HG02970 (cell line): ENCODE data around the gene LRRC74B.

Source experiments
- ATAC-seq: cut with Tn5 transposase; IDR thresholded peaks from one replicate; pipeline ENCODE4 v1.9.1; 2021; ENCODE audit warnings: mild to moderate bottlenecking, moderate library complexity, moderate number of reproducible peaks; ENCODE audit not compliant: unreplicated experiment, low FRiP score

LRRC74B gene

DNA sequence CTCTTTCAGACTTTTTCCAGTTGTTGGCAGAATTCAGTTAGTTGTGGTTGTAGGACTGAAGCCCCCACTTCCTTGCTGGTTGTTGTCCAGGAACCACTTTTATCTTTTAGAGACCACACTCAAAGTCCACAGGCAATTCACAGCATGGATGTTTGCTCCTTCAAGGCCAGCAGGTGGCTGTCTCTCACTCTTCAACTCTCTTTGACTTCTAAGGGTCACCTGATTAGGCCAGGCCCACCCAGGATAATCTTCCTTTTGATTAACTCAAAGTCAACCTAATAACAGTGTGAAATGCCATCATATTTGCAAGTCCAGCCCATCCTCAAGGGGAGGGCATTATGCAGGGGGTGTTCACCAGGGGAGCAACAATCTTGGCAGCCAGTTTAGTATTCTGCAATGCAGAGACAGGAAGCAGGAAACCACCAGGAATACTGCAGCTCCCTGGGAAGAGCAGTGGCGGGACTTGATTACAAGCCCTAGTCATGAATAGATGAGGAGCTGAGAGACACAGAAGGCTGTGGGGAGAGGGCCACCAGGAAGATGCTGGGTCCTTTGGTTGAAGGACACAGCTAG lies 52.4 kb downstream of the LRRC74B start:
- no peak for ATAC-seq

DNA sequence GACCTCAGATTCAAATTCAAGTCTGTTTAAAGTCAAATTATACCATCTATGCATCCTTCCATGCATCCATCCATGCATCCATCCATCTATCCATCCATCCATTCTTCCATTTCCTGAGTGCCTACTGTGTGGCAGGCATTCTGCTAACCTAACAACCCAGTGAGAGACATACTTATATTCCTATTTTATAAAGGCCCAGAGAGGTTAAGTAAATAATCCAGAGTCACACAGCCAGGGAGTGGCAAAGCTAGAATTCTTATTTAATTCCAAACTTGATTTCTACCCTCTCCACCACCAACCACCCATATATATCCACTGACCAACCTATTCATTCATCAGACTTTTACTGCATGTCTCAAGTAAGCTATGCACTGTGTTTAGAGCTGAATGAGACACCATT lies 53.8 kb downstream of the LRRC74B start:
- ATAC-seq, result no peak

- no peak for ATAC-seq
Measured at GRCh38 chr22:21100149-21101032, 54.6 kb downstream of the LRRC74B start.

DNA sequence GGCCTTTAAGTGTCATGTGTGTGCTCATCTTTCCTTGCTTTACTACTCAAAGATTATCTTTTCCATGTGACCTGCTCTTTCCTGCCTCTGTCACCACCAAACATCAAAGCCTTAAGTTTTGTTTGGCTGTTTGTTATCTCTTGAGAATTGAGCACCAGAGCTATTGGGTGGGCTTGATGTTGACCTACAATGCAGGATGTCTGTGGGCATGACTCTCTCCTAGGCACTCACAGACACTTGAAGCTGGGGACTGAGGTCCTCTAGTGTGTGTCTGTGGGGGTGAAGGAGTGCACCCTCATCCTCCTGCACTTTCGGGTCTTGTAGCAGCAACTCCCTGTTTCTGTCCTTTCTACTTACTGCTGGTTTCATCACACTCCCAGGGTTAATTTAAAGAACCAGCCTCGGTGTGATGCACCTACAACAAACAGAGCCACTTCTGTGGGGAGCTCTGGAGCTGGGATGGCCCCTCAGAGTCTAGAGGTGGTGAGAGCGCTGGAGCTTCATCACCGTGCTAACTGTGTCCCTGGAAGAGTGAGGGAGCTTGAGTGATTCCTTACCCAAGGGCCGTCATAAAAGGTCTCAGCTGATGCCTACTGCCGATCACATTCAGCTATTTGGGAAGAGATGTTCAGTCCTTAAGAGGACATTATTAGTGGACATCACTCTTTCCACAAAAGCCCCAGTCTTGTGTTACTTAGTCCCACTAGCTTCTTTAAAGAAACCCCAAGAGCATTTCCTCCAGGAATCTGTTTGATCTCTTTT lies 56.3 kb downstream of the LRRC74B start:
- no peak for ATAC-seq

- no peak for ATAC-seq
Measured at GRCh38 chr22:21102659-21103267, 57.0 kb downstream of the LRRC74B start.

- no peak for ATAC-seq
Measured at GRCh38 chr22:21103633-21104032, 57.9 kb downstream of the LRRC74B start.

DNA sequence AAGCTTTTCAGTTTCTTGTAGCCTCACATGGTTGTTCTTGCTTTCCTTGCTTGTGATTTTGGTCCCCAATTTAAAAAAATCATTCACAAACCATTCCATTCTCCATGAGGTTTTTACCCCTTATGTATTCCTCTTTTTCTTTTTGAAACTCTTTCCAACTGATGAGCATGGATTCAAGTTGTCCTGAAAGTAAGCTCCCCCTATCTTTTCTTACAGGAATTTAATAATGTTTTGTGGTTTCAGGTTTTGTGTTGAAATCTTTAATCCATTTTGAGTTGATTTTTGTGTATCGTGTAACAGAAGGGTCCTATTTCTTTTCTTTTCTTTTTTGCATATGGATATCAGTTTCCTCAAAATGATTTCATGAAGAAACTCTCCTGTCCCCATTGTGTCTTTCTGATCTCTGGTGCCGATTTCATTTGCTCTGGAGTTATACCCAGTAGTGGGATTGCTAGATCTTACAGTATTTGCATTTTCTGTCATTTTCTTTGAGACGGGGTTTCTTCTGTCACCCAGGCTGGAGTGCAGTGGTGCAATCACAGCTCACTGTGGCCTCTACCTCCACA lies 58.5 kb downstream of the LRRC74B start:
- no peak for ATAC-seq

GRCh38 chr22:21105294-21105693 lies 59.5 kb downstream of the LRRC74B start:
- no peak for ATAC-seq

DNA sequence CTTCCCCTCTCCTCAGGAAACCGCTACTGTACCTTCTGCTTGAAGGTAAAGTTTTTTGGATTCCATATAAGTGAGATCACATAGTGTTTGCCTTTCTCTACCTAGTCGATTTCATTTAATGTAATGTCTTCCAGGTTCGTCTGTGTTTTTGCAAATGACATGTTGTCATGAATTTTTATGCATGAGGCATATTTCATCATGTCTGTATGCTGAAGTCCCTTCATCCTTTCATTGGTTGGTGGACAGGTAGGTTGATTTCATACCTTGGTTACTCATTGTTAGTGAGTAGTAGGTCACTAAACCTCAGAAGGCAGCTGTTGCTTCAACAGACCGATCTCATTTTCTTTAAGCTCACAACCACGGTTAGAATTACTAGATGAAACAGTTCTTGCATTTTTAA lies 60.3 kb downstream of the LRRC74B start:
- ATAC-seq, result no peak

DNA sequence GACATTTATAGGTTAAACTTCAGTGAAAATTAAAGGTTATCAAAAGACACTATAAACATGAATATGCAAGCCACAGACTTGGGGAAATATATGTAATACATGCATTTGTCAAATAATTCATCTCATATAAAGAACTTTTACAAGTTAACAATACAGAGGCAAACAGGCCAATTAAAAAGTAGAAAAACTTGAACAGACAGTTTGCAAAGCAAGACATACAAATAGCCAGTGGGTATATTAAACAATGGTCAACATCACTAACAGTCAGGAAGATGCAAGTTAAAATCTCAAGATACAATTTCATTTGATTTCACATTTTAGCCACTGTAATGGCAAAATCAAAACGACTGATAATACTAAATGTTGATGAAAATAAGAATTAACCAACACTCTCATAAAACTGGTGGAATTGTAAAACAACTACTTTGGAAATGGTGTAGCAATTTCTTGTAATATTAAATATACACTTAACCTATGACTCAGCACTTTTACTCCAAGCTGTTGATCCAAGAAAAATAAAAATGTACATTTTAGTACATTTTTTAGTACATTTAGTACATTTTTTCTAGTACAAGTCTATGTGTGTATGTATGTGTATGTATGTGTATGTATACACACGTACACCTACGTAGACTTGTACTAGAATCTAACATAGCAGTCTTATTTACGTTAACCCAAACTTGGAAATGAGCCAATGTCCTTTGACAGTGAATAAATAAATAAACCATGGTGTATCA lies 62.8 kb downstream of the LRRC74B start:
- ATAC-seq, result no peak
